Left lung (tissue), 10 donors: Measurements from ENCODE around the gene CNOT2. TPM values are rescaled to one million over a fixed set of nuclear protein-coding genes. Genes with fewer than 3 reads are reported as not detected.

Source experiments
- ATAC-seq: fragments of 200-7000 bp; cut with Tn5 transposase; one replicate; pipeline ENCODE4 v1.9.1; 2020; ENCODE audit warnings: moderate library complexity
- DNase-seq, 4 donors: peaks; one replicate each; pipeline ENCODE4 v3.0.0-alpha.2; 2013 to 2020
- H3K27ac ChIP-seq, 2 donors: fragments of 200-600 bp; sonication (generic) in 1 of 2; one replicate each; pipeline versions ENCODE4 v1.5.0 to v1.8.0; 2020 to 2021
- H3K27me3 ChIP-seq, 2 donors: fragments of 200-600 bp; sonication (generic) in 1 of 2; one replicate each; pipeline versions ENCODE4 v1.5.0 to v1.8.0; 2020 to 2021
- H3K36me3 ChIP-seq, 2 donors: fragments of 200-600 bp; sonication (generic) in 1 of 2; one replicate each; pipeline versions ENCODE4 v1.5.0 to v1.8.0; 2020 to 2021
- H3K4me1 ChIP-seq, 2 donors: fragments of 200-600 bp; one replicate each; pipeline ENCODE4 v1.8.0; 2021
- H3K4me3 ChIP-seq, 2 donors: fragments of 200-600 bp; sonication (generic) in 1 of 2; one replicate each; pipeline versions ENCODE4 v1.5.0 to v1.8.0; 2020 to 2021; ENCODE audit warnings: mild to moderate bottlenecking in 1 of 2
- H3K9me3 ChIP-seq, 2 donors: fragments of 200-600 bp; sonication (generic) in 1 of 2; one replicate each; pipeline versions ENCODE4 v1.5.0 to v1.8.0; 2020 to 2021
- CTCF ChIP-seq, 2 donors: fragments of 200-600 bp; sonication (generic) in 1 of 2; IDR thresholded peaks; one replicate each; pipeline versions ENCODE4 v1.5.0 to v1.8.0; 2021; ENCODE audit warnings: antibody characterized with exemption in 2 of 2
- intact Hi-C, 2 donors: fragments of 100-400 bp; cut with DNase I; formaldehyde crosslinking; loops; one replicate each; pipeline versions ENCODE4 v1.11.2 to v1.14.2; 2022
- polyA plus RNA-seq, 6 donors: library from polyadenylated mRNA; unstranded; fragments of 120-200 nt; gene quantifications; one replicate each; pipeline ENCODE4 v1.2.1, GENCODE V29; 2013; ENCODE audit not compliant: insufficient read length in 6 of 6
- total RNA-seq, 2 donors: library from RNA; stranded (reverse); fragmentation: NEBNext Ultra II Directional; extraction: Animal tissue kit (Norgen Biotek cat#: 25700); gene quantifications; one replicate each; pipeline ENCODE4 v1.2.1, GENCODE V29; 2021
- donor health status: DM: no; HTN: yes; CAD: no.
- donor health status: DM: no; HTN: no; CAD: no.

Gene CNOT2
- total and polyA plus RNA-seq, 8 donors = 52.3 to 161 (median 135) TPM

- no peak for ATAC-seq
- Histone ChIP-seq H3K4me3 (no peak overlapping the region), H3K36me3 (no peaks in the 10 kb centered on the region), H3K27me3 (no peaks in the 10 kb centered on the region), H3K27ac (no peak overlapping the region), H3K9me3 (no peaks in the 10 kb centered on the region), H3K4me1 (no peaks in the 10 kb centered on the region)
- intact Hi-C loops = no loop called here
- DNase-seq = no peak
- no peak for TF ChIP-seq CTCF (IDR thresholded peaks at IDR 0.05)
Observed at GRCh38 chr12:70400124-70400523, 156.9 kb downstream of the CNOT2 start.

GRCh38 chr12:70402597-70402996 lies 159.4 kb downstream of the CNOT2 start:
- intact Hi-C loops = no loop called here
- H3K27ac ChIP-seq = no peak overlapping the region
- no peaks in the 10 kb centered on the region for H3K36me3 ChIP-seq
- no peak overlapping the region for H3K4me3 ChIP-seq
- no peaks in the 10 kb centered on the region for H3K4me1 ChIP-seq
- H3K27me3 ChIP-seq = no peaks in the 10 kb centered on the region
- DNase-seq = peak in 1 of 4 donors; percentile 7
- no peak for TF ChIP-seq CTCF (IDR thresholded peaks at IDR 0.05)
- H3K9me3 ChIP-seq = no peaks in the 10 kb centered on the region
- ATAC-seq = no peak

- H3K9me3 ChIP-seq = no peaks in the 10 kb centered on the region
- no peaks in the 10 kb centered on the region for H3K27me3 ChIP-seq
- no peak for ATAC-seq
- intact Hi-C loops = no loop called here
- no peak overlapping the region for H3K27ac ChIP-seq
- H3K4me3 ChIP-seq = no peak overlapping the region
- TF ChIP-seq CTCF (IDR thresholded peaks at IDR 0.05) = no peak
- no peak for DNase-seq
- no peaks in the 10 kb centered on the region for H3K4me1 ChIP-seq
- H3K36me3 ChIP-seq = no peaks in the 10 kb centered on the region
Observed at GRCh38 chr12:70403826-70404225, 160.6 kb downstream of the CNOT2 start.

Other genes with a start within 250 kb of the CNOT2 start
- 1 to 10 TPM; 3.9 to 4.0 TPM for gene KCNMB4, start 122.9 kb downstream of the CNOT2 start, total RNA-seq
- 10 to 100 TPM; 18.4 to 24.7 (median 21.4) TPM for gene KCNMB4, start 122.9 kb downstream of the CNOT2 start, polyA plus RNA-seq